Neural crest cell (in vitro differentiated cells): ENCODE results near the gene VWC2. TPM values are rescaled to one million over a fixed set of nuclear protein-coding genes. Genes with fewer than 3 reads are reported as not detected.
A peak's percentile ranks its signal among the peaks of the same experiment; 100 is the strongest.

Source experiments
- DNase-seq: peaks from one replicate; pipeline ENCODE4 v3.0.0; 2021; ENCODE audit warnings: low read depth, mixed read lengths, low spot score
- H3K27ac Mint-ChIP-seq: one replicate; pipeline ENCODE4 v1.8.0; 2021; ENCODE audit warnings: mild to moderate bottlenecking, mixed read lengths; ENCODE audit not compliant: unreplicated experiment
- H3K27me3 Mint-ChIP-seq: 2 replicates; pipeline ENCODE4 v1.8.0; 2021; ENCODE audit warnings: low read depth, mild to moderate bottlenecking, mixed read lengths
- H3K36me3 Mint-ChIP-seq: 2 replicates; pipeline ENCODE4 v1.8.0; 2021; ENCODE audit warnings: low read depth, mild to moderate bottlenecking, mixed read lengths
- H3K4me1 Mint-ChIP-seq: 2 replicates; pipeline ENCODE4 v1.8.0; 2021; ENCODE audit warnings: mixed read lengths
- H3K4me3 Mint-ChIP-seq: one replicate; pipeline ENCODE4 v1.8.0; 2021; ENCODE audit warnings: mild to moderate bottlenecking, mixed read lengths
- H3K9me3 Mint-ChIP-seq: 2 replicates; pipeline ENCODE4 v1.8.0; 2021; ENCODE audit warnings: mixed read lengths
- CTCF ChIP-seq: fragments of 200-600 bp; sonication (generic); conservative IDR thresholded peaks from 2 replicates; pipeline ENCODE4 v1.5.0; 2021; ENCODE audit warnings: antibody characterized with exemption, mild to moderate bottlenecking
- total RNA-seq: library from RNA; stranded (reverse); gene quantifications from 2 replicates; pipeline ENCODE4 v1.2.1, GENCODE V29; 2021

The VWC2 gene
- total RNA-seq, 1 donor from 2014 or later, result not detected

- H3K4me1 Mint-ChIP-seq, result no peaks in the 10 kb centered on the region
- H3K36me3 Mint-ChIP-seq, result no peaks in the 10 kb centered on the region
- DNase-seq, result no peak
- peaks cover 36% of the 10 kb centered on the region for H3K27me3 Mint-ChIP-seq
- H3K4me3 Mint-ChIP-seq, result no peak overlapping the region
- TF ChIP-seq CTCF, result no peak
- H3K9me3 Mint-ChIP-seq, result peaks cover 6% of the 10 kb centered on the region
- H3K27ac Mint-ChIP-seq, result no peak overlapping the region
These were observed 8.6 kb downstream of the VWC2 start for GRCh38 chr7:49781996-49782395.

GRCh38 chr7:49783446-49783845, 10.0 kb downstream of the VWC2 start:
- Mint-ChIP-seq H3K4me1 (no peaks in the 10 kb centered on the region), H3K4me3 (no peak overlapping the region), H3K27me3 (peaks cover 25% of the 10 kb centered on the region), H3K36me3 (no peaks in the 10 kb centered on the region), H3K9me3 (peaks cover 8% of the 10 kb centered on the region), H3K27ac (no peak overlapping the region)
- no peak for TF ChIP-seq CTCF
- DNase-seq, result no peak

DNA sequence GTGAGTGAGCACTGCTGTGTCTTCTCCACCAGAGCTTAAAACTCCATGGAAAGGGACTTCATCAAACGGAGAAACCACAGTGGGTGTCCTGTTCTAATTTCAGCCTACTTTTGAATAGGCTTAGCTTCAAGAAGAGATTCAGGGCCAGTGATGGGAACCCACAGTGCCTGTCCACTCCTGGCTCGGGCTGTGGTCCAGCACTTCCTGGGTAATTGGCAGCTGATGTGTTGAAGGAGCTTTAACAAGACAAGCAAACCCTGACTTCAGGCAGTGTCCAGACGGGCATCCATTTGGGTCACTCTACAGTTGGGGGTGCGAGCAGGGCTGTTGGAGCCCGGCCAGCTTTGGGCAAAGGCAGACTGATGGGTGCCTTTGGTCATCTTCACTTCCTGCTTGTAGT, 14.5 kb downstream of the VWC2 start:
- Mint-ChIP-seq H3K4me1 (peaks cover 15% of the 10 kb centered on the region), H3K27ac (peak overlapping the region; percentile 75), H3K4me3 (no peak overlapping the region), H3K27me3 (peaks cover 5% of the 10 kb centered on the region), H3K9me3 (peaks cover 11% of the 10 kb centered on the region), H3K36me3 (no peaks in the 10 kb centered on the region)
- TF ChIP-seq CTCF, result no peak
- DNase-seq, result no peak

DNA sequence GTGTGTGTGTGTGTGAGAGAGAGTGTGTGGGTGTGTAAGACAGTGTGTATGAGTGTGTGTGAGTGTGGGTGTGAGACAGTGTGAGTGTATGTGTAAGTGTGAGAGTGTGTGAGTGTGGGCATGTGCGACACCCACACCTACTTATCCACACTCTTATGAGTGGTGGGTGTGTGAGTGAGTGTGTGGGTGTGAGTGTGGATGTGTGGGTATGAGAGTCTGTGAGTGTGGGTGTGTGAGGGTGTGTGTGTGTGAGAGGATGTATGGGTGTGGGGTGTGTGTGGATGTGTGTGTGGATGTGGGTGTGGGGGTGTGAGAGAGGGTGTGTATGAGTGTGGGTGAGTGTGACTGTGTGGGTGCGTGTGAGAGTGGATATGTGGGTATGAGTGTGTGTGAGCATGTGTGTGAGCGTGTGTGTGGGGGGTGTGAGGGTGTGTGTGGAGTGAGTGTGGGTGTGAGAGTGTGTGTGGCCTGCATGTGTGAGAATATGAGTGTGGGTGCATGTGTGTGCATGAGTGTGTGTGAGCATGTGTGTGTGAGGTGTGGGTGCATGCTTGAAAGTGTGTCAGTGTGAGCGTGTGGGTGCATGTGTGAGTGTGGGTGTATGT, 15.1 kb downstream of the VWC2 start:
- no peaks in the 10 kb centered on the region for H3K36me3 Mint-ChIP-seq
- no peak for TF ChIP-seq CTCF
- peaks cover 11% of the 10 kb centered on the region for H3K9me3 Mint-ChIP-seq
- peaks cover 15% of the 10 kb centered on the region for H3K4me1 Mint-ChIP-seq
- H3K27me3 Mint-ChIP-seq, result peaks cover 8% of the 10 kb centered on the region
- no peak for DNase-seq
- H3K27ac Mint-ChIP-seq, result peak overlapping the region; percentile 75
- no peak overlapping the region for H3K4me3 Mint-ChIP-seq

DNA sequence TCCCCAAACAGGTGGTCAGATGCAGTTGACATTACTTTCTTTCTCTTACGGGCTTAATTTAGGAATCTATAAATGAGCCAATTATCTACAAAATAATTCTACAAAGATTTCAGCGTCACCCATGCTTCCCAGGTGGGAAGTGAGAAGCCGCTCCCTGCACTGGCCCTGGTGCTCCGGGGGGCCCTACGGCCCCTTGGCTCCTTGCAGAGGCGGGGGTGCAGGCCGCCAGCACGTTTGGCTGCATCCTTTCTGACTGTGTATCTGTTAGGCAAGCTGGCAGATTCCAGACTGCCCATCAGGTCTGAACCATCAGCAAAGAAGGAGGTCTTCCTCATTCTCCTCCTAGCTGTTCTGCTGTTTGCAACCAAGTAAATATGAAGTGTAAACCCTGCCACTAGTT, 16.3 kb downstream of the VWC2 start:
- Mint-ChIP-seq H3K27me3 (peaks cover 8% of the 10 kb centered on the region), H3K36me3 (no peaks in the 10 kb centered on the region), H3K27ac (no peak overlapping the region), H3K4me3 (no peak overlapping the region), H3K9me3 (peaks cover 11% of the 10 kb centered on the region), H3K4me1 (peaks cover 15% of the 10 kb centered on the region)
- DNase-seq, result no peak
- TF ChIP-seq CTCF, result no peak
